Activated T-cell treated with anti-CD3 and anti-CD28 coated beads for 1 hour (primary cell): ENCODE data around the gene BTBD2.

Source experiments
- DNase-seq: peaks from one replicate; pipeline ENCODE4 v3.0.0-alpha.2; 2020; ENCODE audit warnings: low read depth

The BTBD2 gene

DNA sequence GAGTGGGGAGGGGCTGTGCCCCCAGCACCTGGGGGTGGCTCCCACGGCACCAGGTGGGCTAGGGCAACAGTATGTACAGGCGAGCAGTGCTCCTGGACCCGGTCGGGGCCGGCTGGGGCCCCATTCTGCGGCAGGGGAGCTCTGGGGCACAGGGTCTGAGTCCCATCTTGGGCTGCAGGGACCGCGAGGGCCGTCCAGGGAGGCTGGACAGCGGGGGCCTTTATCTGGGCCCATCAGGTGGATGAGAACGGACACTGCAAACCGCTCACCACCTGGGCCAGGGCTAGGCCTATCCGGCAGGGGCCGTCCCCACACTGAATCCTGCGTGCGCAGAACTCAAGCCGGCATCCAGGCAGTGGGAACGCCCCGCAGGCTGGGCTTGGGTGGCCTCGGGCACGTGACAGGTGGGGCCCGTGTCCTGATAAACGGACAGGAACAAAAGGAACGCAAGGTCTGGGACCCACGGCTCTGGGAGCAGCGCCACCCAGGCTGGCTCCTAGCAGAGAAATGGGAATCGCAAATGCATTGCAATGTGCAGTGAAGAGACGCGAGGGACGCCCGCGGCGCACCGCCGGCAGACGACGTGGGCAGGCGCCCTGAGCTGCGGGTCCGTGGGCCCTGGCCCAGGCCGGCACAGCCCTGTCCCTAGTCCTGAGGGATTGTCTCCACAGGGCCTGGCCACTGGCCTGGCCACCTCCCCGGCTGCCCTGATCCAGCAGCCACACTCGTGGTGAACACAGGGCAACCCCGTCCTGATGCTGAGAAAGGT lies 29.7 kb downstream of the BTBD2 start:
- no peak for DNase-seq

DNA sequence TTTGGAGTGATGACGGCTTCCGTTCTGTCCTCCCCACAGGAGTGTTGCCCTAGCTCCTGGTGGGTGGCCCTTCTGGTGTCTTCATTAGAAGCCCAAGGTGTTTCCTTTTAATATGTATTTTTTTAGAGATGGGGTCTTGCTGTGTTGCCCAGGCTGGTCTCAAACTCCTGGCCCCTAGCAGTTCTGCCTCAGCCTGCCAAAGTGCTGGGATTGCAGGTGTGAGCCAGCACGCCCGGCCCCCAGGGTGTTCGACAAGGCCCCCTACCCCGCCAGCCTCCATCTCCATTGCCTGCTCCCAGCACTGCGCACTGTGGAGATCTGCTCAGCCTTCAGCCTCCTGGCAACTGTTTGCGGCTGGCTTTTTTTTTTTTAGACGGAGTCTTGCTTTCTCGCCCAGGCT lies 31.2 kb downstream of the BTBD2 start:
- no peak for DNase-seq

DNA sequence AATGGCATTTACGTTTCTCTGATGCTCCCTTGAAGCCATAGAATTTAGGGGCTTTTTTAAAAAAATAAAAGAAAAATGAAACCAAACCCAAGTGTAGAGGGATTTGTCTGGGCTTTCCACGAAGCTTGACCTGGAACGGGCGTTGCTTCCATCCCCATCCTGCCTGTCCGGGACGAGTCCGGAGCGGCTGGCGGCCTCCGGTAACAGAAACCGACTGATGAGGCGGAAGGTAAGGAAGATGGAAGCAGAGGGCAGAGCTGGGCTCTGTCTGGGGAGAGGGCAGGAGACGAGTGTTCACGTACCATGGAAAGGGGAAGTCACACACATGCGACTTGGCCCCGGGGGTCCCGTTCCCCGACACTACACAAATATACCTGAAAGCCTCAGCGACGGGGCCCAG lies 34.3 kb downstream of the BTBD2 start:
- DNase-seq: no peak

DNA sequence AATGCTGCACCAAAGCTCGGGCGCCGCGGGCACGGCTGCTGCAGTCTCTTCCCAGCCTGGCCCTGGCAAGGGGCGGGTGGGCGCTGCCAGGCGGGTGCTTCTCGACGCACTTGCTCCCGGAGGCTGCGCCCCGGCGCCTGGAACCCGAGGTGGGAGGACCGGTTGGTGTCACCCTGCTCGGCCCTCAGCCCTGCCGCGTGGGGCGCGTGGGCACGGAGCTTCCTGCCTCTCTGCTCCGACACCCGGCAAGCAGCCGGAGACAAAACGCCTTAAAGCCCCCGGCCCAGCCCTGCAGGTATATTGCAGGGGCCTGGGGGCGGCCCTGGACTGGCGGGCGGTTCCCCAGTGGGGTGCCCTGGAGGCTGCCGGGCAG lies 34.7 kb downstream of the BTBD2 start:
- no peak for DNase-seq

DNA sequence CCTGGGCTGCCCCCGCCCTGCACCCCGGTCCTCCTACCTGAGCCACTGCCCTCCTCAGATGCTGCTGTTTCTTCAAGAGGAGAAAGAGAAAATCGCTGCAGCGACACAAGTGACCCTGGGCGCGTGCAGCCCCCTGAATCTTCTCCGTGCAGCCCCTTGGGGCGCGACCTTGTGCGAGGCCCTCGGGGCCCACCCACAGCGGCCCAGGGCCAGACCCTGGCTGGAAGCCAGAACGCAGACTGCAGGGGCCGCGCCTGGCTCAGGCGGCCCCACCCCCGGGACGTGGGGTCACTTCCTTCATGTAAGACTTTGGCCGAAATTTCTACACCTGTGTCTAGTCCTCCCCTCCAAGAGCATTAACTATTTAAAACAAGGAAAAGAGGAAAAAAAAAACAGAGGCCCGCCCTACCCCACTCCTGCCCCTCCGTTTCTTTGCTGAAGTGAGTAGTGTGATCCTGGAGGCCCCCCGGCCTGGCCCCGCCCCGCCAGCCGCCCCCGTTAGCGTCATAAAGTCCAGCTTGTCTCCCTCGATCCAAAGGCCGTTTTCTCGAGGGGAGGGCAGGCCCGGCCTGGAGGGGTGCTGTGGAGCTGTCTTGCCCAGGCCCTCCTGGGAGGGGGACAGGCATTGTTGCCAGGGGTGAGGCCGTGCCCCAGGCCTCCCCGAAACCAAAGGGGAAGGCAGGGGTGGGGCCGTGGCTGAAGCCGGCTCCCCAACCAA lies 35.3 kb downstream of the BTBD2 start:
- DNase-seq: no peak

DNA sequence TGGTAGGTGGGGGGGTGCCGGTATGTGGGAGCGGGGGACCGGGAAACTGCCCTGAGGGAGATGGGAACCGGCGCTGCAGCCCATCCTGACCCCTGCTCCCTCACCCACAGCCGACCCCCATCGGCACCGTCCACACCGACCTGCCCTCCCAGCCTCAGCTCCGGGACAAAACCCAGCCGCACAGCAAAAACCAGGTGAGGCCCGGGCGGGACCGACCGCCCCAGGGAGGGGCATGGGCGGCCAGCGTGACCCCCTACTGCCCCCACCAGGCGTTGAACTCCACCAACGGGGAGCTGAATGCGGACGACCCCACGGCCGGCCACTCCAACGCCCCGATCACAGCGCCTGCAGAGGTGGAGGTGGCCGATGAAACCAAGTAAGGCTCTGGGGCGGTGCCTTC lies 35.9 kb downstream of the BTBD2 start:
- no peak for DNase-seq

DNA sequence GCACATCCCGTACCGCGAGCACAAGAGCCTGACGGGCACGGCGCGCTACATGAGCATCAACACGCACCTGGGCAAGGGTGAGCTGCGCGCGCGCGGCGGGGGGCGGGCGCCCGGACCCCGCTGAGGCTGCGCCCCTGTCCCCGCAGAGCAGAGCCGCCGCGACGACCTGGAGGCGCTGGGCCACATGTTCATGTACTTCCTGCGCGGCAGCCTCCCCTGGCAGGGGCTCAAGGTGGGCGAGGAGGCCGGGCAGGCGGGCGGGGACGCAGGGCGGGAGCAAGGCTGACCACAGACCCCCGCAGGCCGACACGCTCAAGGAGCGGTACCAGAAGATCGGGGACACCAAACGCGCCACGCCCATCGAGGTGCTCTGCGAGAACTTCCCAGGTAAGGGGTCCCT lies 36.5 kb downstream of the BTBD2 start:
- no peak for DNase-seq

DNA sequence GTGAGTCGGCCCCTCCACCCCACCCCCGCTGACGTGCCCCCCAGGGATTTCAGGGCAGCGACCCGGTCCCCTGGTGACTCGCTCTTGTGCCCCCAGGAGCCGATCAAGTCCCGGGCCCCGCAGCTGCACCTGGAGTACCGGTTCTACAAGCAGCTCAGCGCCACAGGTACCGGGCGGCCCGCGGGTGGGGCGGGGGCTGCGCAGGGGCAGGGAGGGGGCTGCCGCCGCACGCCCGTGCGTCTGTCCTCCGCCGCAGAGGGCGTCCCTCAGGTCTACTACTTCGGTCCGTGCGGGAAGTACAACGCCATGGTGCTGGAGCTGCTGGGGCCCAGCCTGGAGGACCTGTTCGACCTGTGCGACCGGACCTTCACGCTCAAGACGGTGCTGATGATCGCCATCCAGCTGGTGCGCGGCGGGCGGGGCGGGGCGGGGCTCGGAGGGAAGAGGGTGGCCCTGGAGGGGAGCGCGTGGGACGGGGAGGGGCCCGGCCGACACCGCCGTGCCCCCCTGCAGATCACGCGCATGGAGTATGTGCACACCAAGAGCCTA lies 37.1 kb downstream of the BTBD2 start:
- no peak for DNase-seq

DNA sequence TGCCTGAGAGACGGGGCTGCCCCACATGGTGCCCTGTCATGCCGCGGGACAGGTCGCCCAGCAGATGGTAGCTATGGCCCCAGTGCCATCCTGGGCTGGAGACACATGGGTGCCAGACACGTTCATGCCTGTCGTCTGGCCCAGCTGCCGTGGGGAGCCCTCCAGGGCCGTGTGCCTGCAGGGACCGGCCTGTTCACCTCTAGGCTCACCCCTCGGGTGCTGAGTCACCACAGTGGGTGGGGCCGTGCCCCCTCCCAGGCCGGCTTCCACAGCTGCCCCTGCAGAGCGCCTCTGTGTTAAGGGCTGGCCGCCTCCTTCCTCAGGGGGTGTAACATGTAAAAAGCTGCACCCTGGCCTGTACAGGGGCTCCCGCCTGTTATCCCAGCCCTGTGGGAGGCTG lies 38.4 kb downstream of the BTBD2 start:
- no peak for DNase-seq

DNA sequence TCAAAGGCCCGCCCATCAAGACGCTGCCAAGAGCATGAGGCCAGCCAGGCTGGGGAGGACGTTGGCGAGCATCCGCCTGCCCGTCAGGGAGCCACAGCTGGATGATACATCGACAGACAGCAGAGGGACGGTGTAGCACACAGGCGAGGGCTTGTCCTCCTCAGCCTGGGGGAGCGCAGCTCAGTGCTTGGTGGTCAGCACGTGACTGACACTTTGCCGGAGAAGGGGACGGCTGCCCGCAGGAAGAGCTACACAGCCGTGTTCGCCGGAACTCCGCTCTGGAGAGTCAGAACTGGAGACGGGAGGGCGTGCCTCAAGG lies 40.4 kb downstream of the BTBD2 start:
- DNase-seq: no peak

DNA sequence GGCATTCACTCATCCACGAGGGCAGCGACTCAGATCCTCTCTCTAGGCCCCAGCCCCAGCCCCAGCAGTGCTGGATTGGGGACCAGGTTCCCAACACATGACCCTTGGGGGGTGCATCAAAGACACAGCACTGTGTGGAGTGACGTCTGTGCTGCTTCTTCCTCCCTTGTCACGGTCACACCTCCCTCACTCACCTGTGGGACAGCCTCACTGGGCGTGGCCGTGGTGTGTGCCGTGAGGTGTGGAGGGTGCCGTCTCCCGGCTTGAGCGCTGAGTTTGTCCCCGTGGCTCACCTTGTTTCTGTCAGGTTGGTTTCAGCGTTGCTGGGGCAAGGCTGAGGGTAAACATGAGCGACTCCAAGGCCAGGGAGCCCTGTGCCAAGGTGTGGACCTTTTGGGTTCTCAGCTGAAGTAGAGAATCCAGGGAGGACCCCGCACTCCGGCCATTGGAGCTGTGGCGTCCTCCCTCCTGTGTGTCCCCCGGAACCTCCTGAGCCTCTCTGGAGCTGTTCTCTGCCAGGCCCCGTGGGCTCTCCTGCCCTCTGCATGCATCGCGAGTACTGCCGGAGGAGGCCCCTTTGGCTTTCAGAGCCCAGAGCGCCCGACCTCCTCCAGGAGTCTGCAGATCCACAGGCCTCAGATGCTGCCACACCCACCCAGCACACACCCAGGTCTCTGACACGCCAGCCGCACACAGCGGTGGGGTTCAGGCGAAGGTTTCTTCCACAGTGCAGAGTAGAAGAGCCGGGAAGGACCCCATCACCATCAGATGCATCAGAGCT lies 40.9 kb downstream of the BTBD2 start:
- DNase-seq: no peak

DNA sequence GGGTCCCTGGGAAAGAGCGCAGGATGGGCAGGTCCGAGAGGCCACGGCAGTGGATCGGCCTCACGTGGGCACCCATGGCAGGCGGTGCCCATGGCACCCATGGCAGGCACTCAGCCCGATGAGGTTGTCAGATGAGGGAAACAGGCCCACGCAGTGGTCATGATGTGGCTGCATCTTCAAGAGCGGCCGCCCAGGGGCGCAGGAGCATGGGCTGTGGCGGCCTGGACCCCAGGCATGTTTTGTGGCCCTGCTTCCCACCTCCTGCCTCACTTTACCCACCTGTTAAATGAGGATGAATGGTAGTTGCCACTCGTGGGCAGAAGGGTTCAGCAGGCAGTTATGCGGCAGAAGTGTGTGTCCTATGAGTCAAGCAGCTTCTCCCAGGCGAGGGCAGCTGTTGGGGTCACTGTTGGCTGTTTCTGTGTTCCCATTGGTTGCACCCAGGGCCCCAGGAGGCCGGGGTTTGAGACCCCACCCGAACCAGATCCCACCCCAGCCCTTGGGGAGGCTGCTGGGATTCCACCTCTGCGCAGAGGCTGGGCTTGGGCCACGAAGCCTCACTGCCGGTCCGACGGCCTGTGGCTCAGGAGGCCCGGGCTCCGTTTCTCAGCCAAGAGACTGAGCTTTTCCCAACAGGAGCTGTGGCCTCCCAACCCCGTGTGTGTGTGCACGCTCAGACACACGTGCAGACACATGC lies 44.6 kb downstream of the BTBD2 start:
- DNase-seq: no peak

DNA sequence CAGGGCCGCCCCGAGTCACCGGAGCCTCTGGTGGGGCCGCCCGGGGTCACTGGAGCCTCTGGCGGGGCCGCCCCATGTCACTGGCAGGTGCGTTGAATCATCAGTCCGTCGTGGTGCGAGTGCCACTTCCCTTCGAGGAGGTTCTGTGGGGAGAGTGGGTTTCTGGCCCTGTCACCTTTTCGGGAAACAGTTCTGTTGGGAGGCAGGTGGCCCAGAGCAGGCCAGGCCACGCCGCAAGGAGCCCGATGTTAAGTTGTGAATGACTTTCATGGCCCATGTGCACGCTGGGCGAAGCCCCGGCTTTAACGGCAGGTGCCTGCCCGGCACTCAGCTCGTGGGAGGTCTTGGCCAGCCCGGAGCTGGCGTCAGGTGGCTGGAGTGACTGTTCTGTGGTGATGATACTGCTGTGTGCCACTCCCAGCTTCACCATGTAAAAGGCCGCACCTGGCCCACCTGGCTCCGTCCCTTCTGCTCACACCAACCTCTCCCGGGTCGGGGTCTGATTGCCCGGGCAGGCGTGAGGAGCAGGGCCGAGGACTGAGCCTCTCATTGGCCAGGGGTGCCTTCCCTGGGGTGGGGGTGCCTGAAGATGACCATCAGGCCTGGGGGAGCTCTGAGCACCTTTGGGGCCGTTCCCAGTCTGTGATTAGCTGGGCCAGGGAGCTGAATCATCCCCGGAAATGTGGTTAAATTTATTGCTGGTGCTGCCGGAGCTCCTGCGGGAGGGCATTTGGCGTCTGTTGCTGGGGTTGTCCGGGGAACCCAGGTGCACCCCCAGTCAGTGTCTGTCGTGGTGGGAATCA lies 45.3 kb downstream of the BTBD2 start:
- no peak for DNase-seq

DNA sequence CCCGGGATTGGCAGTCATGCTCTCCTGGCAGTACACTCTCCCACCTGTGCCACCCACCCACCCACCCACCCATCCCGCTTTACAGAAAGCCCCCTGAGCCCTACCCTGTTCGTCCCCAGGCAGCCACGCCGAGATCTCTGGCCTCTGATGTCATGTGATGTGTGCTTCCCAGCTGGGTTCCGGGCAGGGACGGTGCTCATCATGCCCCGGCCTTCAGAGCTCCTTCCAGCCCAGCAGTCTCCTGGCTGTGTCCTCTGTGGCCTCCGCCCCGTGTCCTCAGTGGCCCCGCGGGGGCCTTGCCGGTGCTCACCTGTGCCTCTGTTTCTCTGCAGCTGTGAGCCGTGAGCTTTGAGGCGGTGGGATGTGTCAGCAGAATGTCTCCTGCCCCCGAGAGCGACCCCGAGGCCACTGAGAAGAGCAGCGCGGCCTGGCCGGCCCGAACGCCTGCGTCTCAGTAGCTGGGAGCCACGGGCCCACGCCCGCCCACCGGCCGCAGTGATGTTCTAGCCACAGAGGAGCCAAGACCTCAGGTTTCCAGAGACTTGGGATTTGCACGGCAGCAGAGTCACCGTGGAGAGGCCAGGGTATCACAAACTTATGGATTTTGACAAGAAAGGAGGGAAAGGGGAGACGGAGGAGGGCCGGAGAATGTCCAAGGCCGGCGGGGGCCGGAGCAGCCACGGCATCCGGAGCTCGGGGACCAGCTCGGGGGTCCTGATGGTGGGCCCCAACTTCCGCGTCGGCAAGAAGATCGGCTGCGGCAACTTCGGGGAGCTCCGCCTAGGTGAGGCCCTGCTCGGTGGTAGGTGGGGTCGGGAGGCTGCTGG lies 46.1 kb downstream of the BTBD2 start:
- DNase-seq: no peak

DNA sequence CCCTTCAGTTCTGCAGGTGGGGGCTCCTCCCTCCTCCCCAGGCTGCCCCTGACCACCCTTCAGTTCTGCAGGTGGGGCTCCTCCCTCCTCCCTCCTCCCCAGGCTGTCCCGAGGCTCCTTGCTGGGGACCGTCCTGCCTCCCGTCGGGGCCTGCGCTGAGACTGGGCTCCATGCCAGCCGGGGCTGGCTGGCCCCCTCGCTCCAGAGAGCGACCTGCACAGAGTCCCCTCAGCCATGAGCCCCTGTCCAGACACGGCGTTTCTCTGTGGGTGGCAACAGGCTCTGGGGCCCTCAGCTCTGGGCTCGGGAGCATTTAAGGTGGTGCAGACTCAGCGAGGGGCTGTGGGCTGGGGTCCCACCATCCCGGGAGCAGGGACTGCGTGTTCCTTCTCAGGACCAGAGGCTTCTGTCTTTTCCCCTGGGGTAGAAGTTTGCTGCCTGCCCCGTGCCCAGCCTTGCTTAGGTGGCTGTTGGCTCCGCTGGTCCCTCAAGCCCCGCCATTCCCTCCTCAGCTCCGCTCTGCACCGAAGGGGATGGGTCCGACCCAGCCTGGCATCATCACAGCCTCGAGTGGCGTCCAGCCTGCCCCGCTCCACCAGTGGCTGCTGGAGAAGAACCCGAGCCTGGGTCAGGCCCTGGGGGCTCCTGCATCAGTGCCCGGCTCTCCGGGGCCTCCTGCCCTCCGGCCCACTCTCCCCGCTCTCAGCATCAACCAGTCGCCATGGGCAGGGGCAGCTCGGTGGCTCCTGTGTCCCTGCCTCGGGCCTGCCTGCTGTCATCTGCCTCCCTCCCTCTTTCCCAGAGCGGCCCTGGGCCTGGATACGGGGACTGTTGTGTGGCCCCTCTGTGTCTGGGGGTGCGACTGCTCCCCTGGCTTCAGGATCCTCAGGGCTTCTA lies 47.0 kb downstream of the BTBD2 start:
- no peak for DNase-seq

DNA sequence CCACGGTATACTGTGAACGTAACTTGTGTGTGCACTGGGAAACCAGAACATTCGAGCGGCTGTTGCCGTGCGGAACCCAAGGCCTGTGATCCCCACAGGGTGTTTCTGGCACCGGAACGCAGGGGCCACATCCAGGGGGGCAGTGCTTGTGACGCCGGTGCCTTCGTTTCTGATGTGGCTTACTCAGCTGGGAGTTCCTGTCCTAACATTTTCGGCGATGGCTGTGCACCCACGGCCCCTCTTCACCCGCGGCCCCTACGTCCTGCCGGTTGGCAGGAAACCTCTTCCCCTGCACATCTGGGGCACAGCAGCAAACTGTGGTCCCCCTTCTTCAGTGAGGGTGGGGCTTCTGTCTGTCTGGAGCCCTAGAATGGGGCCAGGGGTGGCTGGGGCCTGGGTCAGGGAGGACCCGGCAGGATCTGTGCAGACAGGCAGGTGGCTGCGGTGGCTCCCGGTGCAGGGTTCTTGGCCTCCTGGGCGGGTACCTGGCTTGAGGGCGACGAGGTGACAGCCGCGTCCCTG lies 48.4 kb downstream of the BTBD2 start:
- DNase-seq: no peak

DNA sequence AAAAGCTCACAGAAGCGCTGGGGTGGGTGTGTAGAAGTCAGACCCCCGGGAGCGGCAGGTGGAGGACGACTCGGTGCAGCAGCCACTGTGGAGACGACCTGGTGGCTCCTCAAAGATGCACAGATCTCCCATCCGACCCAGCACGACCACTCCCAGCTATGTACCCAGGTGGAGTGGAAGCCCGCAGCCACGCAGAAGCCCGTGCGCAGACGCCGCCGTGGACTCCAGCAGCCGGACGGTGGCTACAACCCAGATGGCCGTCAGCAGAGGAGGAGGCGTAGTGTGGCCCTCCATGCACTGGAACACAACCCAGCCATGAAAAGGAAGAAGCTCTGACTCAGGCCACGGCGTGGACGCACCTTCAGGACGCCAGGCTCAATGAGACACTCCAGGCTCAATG lies 52.8 kb downstream of the BTBD2 start:
- no peak for DNase-seq

DNA sequence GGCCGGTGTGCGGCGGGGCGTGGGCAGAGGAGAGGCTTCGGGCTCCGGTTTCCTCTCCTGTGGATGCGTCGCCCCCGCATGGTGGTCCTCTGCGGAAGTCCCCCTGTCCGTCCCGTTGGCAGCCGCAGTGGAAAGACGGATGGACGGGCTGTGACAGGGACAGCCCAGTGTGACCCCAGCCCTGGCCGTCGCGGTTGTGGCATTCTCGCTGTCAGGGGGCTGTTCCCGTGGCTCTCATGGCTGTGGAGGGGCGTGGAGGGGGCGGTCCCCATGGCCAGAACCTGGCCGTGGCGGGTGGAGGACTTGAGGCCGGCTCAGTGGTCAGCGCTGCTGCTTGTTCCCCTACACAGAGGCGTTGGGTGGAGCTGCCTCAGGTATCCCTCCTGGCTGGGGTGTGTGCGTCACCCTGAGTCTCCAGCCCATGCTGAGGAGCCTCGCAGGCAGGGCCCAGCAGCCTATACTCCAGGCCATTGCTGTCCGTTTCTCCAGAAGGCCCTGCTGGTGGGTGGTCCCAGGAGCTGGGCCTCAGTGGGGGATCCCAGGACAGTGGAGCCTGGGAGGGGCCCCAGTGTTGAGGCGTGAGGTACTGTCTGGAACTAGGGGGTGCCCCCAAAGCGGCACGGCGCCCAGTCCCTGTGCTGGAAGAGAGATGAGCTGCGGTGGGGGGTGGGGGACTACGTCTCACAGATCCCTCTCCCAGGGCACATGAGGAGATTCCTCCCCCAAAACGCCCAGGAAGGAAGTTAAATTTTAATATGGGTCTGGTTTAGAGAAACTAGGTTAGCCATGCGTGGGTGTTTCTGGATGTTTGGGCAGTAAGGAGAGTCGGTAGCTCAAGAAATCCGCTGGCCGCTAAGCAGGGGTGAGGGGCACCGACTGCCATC lies 54.3 kb downstream of the BTBD2 start:
- no peak for DNase-seq
